ENCODE data around the gene STK38L. TPM values are rescaled to one million over a fixed set of nuclear protein-coding genes. Genes with fewer than 3 reads are reported as not detected.
A peak's percentile ranks its signal among the peaks of the same experiment; 100 is the strongest.

The STK38L gene
- total RNA-seq, 1 donor: 68.8 TPM

DNA sequence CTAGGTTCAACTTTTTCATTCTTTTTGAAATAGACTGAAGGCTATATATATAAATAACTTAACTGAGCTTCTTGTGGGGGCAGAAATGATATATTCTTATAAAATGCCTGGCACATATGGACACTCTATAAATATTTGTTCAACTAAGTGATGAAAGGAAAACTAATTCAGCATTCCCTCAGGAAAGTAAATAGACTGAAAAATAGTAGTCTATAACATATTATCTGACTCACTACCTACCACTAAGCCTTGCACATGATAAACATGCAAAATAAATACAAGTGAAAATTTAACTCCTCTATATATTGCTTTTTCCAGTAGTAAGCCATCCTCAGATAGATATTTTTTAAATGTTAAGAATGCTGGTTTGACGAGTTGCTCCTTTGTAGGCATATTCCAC, 72.9 kb downstream of the STK38L start:
- Histone ChIP-seq H3K4me3 (ENCODE audit: insufficient read depth, low read length) (no peak overlapping the region), H3K27me3 (ENCODE audit: insufficient read depth, low read length) (no peaks in the 10 kb centered on the region), H3K79me2 (ENCODE audit: insufficient read depth, low read length) (no peaks in the 10 kb centered on the region), H3K4me1 (ENCODE audit: insufficient read depth, low read length) (peaks cover 15% of the 10 kb centered on the region), H4K20me1 (ENCODE audit: insufficient read depth, low read length) (no peaks in the 10 kb centered on the region), H3K4me2 (ENCODE audit: insufficient read depth, low read length) (no peak overlapping the region), H3K36me3 (ENCODE audit: insufficient read depth, low read length) (peaks cover 51% of the 10 kb centered on the region), H3K27ac (ENCODE audit: low read depth, low read length) (no peak overlapping the region), H3K9me3 (ENCODE audit: low read depth, low read length) (no peaks in the 10 kb centered on the region), H2AFZ (ENCODE audit: low read length) (no peak overlapping the region)
- no peak for DNase-seq (ENCODE audit: insufficient read length, low spot score, missing footprints)
- TF ChIP-seq, protein P1, sequence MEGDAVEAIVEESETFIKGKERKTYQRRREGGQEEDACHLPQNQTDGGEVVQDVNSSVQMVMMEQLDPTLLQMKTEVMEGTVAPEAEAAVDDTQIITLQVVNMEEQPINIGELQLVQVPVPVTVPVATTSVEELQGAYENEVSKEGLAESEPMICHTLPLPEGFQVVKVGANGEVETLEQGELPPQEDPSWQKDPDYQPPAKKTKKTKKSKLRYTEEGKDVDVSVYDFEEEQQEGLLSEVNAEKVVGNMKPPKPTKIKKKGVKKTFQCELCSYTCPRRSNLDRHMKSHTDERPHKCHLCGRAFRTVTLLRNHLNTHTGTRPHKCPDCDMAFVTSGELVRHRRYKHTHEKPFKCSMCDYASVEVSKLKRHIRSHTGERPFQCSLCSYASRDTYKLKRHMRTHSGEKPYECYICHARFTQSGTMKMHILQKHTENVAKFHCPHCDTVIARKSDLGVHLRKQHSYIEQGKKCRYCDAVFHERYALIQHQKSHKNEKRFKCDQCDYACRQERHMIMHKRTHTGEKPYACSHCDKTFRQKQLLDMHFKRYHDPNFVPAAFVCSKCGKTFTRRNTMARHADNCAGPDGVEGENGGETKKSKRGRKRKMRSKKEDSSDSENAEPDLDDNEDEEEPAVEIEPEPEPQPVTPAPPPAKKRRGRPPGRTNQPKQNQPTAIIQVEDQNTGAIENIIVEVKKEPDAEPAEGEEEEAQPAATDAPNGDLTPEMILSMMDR (IDR thresholded peaks at IDR 0.05; ENCODE audit: extremely low read depth, low read depth, low read length): no peak

DNA sequence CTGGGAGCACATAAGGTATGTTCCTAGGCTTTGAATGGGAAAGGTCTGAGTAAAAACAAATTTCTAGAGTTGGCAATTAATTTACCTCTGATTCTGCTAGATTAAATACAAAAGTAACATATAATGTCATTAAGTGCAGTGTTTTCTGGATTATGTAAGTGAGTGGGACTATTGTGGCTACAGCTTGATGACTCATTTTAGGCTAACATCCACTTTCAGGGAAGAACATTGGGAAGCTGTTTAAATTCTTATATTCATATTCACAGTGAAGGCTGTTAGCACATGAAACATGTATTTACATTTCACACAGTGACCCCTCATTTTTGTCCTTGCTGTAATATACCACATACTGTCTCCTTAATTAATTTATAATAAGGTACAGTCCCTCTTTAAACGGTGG, 75.3 kb downstream of the STK38L start:
- no peak overlapping the region for H3K27ac ChIP-seq (ENCODE audit: low read depth, low read length)
- no peak overlapping the region for H3K4me3 ChIP-seq (ENCODE audit: insufficient read depth, low read length)

DNA sequence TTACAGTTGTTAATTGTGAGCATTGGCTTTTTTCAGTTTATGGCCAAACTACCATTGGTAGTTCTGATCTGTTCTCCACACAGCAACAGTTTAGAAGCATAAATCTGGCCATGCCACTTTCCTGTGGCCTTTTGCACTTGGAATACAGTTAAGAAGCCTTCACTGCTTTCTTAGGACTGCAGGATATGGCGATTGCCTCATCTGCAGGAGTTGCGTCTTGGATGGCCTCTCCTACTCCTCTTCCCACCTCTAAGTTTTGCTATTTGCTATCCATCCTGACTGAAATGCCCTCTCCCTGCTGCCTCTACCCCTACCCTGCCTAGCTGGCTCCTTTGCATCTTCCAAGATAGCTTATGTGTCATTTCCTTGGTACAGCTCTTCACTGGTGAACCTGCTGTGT, 75.8 kb downstream of the STK38L start:
- DNase-seq (ENCODE audit: insufficient read length, low spot score, missing footprints): no peak
- Histone ChIP-seq H3K4me2 (ENCODE audit: insufficient read depth, low read length) (no peak overlapping the region), H2AFZ (ENCODE audit: low read length) (no peak overlapping the region), H3K4me3 (ENCODE audit: insufficient read depth, low read length) (no peak overlapping the region), H3K4me1 (ENCODE audit: insufficient read depth, low read length) (peaks cover 15% of the 10 kb centered on the region), H3K79me2 (ENCODE audit: insufficient read depth, low read length) (no peaks in the 10 kb centered on the region), H3K27me3 (ENCODE audit: insufficient read depth, low read length) (no peaks in the 10 kb centered on the region), H4K20me1 (ENCODE audit: insufficient read depth, low read length) (no peaks in the 10 kb centered on the region), H3K27ac (ENCODE audit: low read depth, low read length) (no peak overlapping the region), H3K9me3 (ENCODE audit: low read depth, low read length) (no peaks in the 10 kb centered on the region), H3K36me3 (ENCODE audit: insufficient read depth, low read length) (peaks cover 60% of the 10 kb centered on the region)
- TF ChIP-seq, protein P1 (IDR thresholded peaks at IDR 0.05; ENCODE audit: extremely low read depth, low read depth, low read length): no peak

More for the DNA sequence above, 75.3 kb downstream of the STK38L start:
- H4K20me1 ChIP-seq (ENCODE audit: insufficient read depth, low read length): no peaks in the 10 kb centered on the region
- no peaks in the 10 kb centered on the region for H3K79me2 ChIP-seq (ENCODE audit: insufficient read depth, low read length)
- peaks cover 64% of the 10 kb centered on the region for H3K36me3 ChIP-seq (ENCODE audit: insufficient read depth, low read length)
- no peak overlapping the region for H3K4me2 ChIP-seq (ENCODE audit: insufficient read depth, low read length)
- H3K9me3 ChIP-seq (ENCODE audit: low read depth, low read length): no peaks in the 10 kb centered on the region
- TF ChIP-seq, protein P1 (IDR thresholded peaks at IDR 0.05; ENCODE audit: extremely low read depth, low read depth, low read length): no peak
- H2AFZ ChIP-seq (ENCODE audit: low read length): no peak overlapping the region
- H3K27me3 ChIP-seq (ENCODE audit: insufficient read depth, low read length): no peaks in the 10 kb centered on the region
- peaks cover 15% of the 10 kb centered on the region for H3K4me1 ChIP-seq (ENCODE audit: insufficient read depth, low read length)
- DNase-seq (ENCODE audit: insufficient read length, low spot score, missing footprints): peak; percentile 52

DNA sequence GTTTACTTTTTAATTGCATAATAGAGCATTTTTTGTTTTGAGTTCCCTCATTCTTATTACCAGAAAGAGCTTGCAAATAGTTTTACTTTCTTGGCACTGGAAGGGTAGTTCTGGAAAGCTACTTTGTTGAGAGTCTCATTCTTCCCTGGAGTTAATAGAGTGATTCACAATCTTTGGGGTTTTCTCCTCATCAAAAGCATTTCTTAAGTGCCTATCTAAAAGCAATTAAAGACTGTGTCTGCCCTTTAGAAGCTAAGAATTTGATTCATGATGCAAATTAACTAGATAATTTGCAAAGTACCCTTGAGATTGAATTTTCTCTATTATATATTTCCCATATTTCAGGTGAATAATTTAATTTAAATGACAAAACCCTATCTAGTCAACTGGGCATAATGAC, 80.4 kb downstream of the STK38L start:
- Histone ChIP-seq H3K4me1 (ENCODE audit: insufficient read depth, low read length) (peaks cover 5% of the 10 kb centered on the region), H3K36me3 (ENCODE audit: insufficient read depth, low read length) (peaks cover 42% of the 10 kb centered on the region), H3K27ac (ENCODE audit: low read depth, low read length) (no peak overlapping the region), H2AFZ (ENCODE audit: low read length) (no peak overlapping the region), H3K4me3 (ENCODE audit: insufficient read depth, low read length) (no peak overlapping the region), H3K4me2 (ENCODE audit: insufficient read depth, low read length) (no peak overlapping the region), H3K9me3 (ENCODE audit: low read depth, low read length) (no peaks in the 10 kb centered on the region), H3K79me2 (ENCODE audit: insufficient read depth, low read length) (no peaks in the 10 kb centered on the region), H4K20me1 (ENCODE audit: insufficient read depth, low read length) (no peaks in the 10 kb centered on the region), H3K27me3 (ENCODE audit: insufficient read depth, low read length) (no peaks in the 10 kb centered on the region)
- DNase-seq (ENCODE audit: insufficient read length, low spot score, missing footprints): no peak
- TF ChIP-seq, protein P1 (IDR thresholded peaks at IDR 0.05; ENCODE audit: extremely low read depth, low read depth, low read length): no peak
